Right atrium auricular region (tissue), 2 donors: Measurements from ENCODE around the gene CHMP1B. TPM values are rescaled to one million over a fixed set of nuclear protein-coding genes. Genes with fewer than 3 reads are reported as not detected.

Experiments used
- DNase-seq: peaks from one replicate; pipeline ENCODE4 v3.0.0-alpha.2; 2019; ENCODE audit warnings: low spot score
- H3K27ac ChIP-seq, 2 donors: fragments of 200-600 bp; sonication (generic); 1 replicate in 1 of 2; 2 replicates in 1 of 2; pipeline ENCODE4 v1.5.1; 2016 to 2019
- H3K27me3 ChIP-seq, 2 donors: fragments of 200-600 bp; sonication (generic); one replicate each; pipeline versions ENCODE4 v1.5.1 to v1.6.0; 2017 to 2019
- H3K36me3 ChIP-seq: fragments of 200-600 bp; sonication (generic); one replicate; pipeline ENCODE4 v1.5.1; 2016
- H3K4me1 ChIP-seq, 2 donors: fragments of 200-600 bp; sonication (generic); one replicate each; pipeline versions ENCODE4 v1.5.1 to v1.6.0; 2017 to 2019
- H3K4me3 ChIP-seq, 2 donors: fragments of 200-600 bp; sonication (generic); 1 replicate in 1 of 2; 2 replicates in 1 of 2; pipeline ENCODE4 v1.5.1; 2017 to 2019; ENCODE audit warnings: mild to moderate bottlenecking in 1 of 2, moderate library complexity in 1 of 2
- H3K9me3 ChIP-seq, 2 donors: fragments of 200-600 bp; sonication (generic); one replicate each; pipeline ENCODE4 v1.5.1; 2019
- total RNA-seq, 2 donors: library from RNA; depleted of rRNA; stranded (reverse); fragments of >200 nt; gene quantifications; one replicate each; pipeline ENCODE4 v1.1.0, GENCODE V29; 2016
- TF ChIP-seq, protein P1 (sequence below), 2 donors: fragments of 200-600 bp; sonication (generic); IDR thresholded peaks; one replicate each; pipeline ENCODE4 v1.5.1; 2019; ENCODE audit warnings: antibody characterized with exemption in 2 of 2

The CHMP1B gene
- total RNA-seq, 2 donors from 2014 or later, result 30.5 to 38.2 TPM

DNA sequence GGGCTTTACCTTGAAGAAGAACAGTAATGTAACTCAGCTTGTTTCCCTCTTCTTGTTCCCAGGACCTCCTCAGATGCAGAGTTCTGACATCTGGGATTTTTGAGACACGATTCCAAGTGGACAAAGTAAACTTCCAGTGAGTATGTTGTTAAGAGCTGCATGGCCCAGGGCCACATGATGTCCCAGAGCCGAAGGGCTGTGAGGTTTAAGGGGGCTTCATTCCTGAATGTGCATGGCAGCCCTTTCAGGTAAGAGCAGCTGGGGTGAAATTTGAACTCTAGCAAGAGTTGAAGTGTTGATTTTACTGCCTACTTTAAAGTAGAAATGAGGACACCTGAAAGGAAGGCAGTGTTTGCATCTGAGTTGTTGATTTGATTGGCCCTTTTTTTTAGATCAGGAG is 13.3 kb downstream of the CHMP1B start:
- H3K27me3 ChIP-seq, result no peaks in the 10 kb centered on the region
- DNase-seq, result no peak
- H3K4me3 ChIP-seq, result no peak overlapping the region
- TF ChIP-seq, protein P1, sequence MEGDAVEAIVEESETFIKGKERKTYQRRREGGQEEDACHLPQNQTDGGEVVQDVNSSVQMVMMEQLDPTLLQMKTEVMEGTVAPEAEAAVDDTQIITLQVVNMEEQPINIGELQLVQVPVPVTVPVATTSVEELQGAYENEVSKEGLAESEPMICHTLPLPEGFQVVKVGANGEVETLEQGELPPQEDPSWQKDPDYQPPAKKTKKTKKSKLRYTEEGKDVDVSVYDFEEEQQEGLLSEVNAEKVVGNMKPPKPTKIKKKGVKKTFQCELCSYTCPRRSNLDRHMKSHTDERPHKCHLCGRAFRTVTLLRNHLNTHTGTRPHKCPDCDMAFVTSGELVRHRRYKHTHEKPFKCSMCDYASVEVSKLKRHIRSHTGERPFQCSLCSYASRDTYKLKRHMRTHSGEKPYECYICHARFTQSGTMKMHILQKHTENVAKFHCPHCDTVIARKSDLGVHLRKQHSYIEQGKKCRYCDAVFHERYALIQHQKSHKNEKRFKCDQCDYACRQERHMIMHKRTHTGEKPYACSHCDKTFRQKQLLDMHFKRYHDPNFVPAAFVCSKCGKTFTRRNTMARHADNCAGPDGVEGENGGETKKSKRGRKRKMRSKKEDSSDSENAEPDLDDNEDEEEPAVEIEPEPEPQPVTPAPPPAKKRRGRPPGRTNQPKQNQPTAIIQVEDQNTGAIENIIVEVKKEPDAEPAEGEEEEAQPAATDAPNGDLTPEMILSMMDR (IDR thresholded peaks at IDR 0.05), result no peak
- H3K27ac ChIP-seq, result no peak overlapping the region
- no peaks in the 10 kb centered on the region for H3K4me1 ChIP-seq
- no peaks in the 10 kb centered on the region for H3K36me3 ChIP-seq
- H3K9me3 ChIP-seq, result no peaks in the 10 kb centered on the region

DNA sequence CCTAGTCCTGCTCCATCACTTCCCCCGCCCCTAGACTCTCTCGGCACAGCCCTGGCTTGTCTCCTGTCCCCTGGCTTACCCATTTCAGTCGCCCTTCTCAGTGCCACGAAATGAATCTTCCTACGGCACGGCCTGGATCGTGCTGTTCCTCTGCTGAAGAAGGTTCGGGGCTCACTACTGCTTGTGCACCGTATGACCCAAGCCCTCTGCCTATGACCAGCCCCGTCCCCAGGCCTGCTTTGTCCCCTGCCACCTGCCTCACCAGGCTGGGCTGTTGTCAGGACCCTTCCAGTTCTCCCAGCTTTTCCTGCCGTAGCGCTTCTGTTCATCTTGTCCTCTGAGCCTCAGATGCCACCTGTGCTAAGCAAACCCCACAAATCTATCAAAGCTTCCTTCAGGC is 13.9 kb downstream of the CHMP1B start:
- H3K36me3 ChIP-seq, result no peaks in the 10 kb centered on the region
- TF ChIP-seq, protein P1 (IDR thresholded peaks at IDR 0.05), result no peak
- no peak overlapping the region for H3K27ac ChIP-seq
- no peaks in the 10 kb centered on the region for H3K9me3 ChIP-seq
- DNase-seq, result no peak
- no peak overlapping the region for H3K4me3 ChIP-seq
- H3K27me3 ChIP-seq, result no peaks in the 10 kb centered on the region
- no peaks in the 10 kb centered on the region for H3K4me1 ChIP-seq

DNA sequence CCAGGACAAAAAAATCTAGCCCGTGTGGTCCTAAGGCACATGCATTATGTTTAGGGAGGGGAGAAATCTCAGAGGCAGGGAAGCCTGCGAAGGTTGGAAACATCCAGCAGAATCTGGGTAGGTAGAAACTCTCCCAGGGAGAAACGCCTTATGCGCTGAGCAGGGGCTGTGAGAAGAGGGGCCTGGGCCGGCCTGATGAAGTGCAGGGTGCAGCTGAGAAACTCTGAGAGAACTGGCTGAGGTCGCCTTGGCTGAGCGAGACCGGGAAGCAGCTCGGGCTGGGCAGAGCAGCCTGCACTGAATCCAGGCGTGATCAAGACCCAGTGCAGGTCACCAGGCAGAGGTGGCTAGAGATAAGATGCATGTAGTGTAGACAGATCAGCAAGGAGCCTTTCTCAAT is 15.1 kb downstream of the CHMP1B start:
- no peak for DNase-seq
- no peaks in the 10 kb centered on the region for H3K9me3 ChIP-seq
- TF ChIP-seq, protein P1 (IDR thresholded peaks at IDR 0.05), result no peak
- H3K27me3 ChIP-seq, result no peaks in the 10 kb centered on the region
- no peaks in the 10 kb centered on the region for H3K36me3 ChIP-seq
- no peaks in the 10 kb centered on the region for H3K4me1 ChIP-seq
- no peak overlapping the region for H3K27ac ChIP-seq
- H3K4me3 ChIP-seq, result no peak overlapping the region

DNA sequence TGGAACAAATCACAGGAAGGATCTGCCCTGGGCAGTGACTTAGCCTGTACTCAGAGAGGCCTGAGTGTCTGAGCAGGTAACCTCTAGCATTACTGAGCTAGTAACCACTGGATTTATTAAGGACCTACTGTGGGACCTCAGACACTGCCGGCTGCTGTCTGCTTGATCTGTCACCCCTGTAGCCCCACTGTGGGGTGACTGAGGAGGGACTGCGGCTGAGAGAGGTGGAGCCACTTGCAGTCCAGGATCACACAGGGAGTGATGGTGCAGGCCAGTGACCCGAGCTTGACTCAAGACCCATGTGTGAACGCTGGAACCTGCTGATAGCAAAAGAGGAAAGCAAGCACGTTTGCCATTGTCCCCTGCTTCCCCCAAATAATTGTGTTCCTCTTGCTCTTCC is 15.6 kb downstream of the CHMP1B start:
- H3K36me3 ChIP-seq, result no peaks in the 10 kb centered on the region
- H3K4me3 ChIP-seq, result no peak overlapping the region
- no peaks in the 10 kb centered on the region for H3K4me1 ChIP-seq

DNA sequence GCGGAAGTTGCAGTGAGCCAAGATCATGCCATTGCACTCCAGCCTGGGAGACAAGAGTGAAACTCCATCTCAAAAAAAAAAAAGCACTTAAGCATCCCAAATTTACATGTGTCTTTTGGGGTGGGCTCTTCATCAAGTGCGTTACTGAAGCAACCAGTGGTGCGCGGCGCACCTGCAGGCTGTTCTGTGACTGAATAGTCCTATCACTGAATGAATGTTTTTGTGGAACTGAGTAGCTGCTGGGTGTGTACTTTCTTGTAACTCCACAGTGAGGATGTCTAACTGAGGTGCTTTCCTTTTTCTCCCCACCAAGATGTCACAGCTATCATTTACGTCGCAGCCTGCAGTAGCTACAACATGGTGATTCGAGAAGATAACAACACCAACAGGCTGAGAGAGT is 17.0 kb downstream of the CHMP1B start:
- Histone ChIP-seq H3K27me3 (no peaks in the 10 kb centered on the region), H3K4me3 (no peak overlapping the region), H3K27ac (no peak overlapping the region), H3K9me3 (no peaks in the 10 kb centered on the region), H3K36me3 (no peaks in the 10 kb centered on the region), H3K4me1 (no peaks in the 10 kb centered on the region)
- no peak for DNase-seq
- TF ChIP-seq, protein P1 (IDR thresholded peaks at IDR 0.05), result no peak

More for the DNA sequence above, 15.6 kb downstream of the CHMP1B start:
- no peaks in the 10 kb centered on the region for H3K27me3 ChIP-seq
- no peak for DNase-seq
- TF ChIP-seq, protein P1 (IDR thresholded peaks at IDR 0.05), result no peak
- no peak overlapping the region for H3K27ac ChIP-seq
- H3K9me3 ChIP-seq, result no peaks in the 10 kb centered on the region

DNA sequence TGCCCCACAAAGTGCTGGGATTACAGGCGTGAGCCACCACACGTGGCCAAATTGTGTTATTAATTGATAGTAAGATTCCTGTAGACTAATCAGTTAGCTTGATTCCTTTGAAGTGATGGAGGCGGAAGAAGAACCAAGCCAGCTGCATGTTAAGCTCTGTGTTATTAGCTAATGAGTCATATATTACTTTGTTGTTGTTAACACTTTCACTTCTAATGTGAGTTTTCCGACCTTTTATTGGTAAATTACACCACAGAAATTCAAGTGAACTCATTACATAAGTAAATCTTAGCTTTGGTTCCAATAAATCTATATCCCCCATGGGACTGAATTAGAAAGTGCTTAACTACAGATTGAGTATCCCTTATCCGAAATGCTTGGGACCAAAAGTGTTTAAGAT is 20.3 kb downstream of the CHMP1B start:
- H3K4me1 ChIP-seq, result no peaks in the 10 kb centered on the region
- no peak for DNase-seq
- H3K4me3 ChIP-seq, result no peak overlapping the region
- no peaks in the 10 kb centered on the region for H3K9me3 ChIP-seq
- no peak overlapping the region for H3K27ac ChIP-seq
- TF ChIP-seq, protein P1 (IDR thresholded peaks at IDR 0.05), result no peak
- no peaks in the 10 kb centered on the region for H3K27me3 ChIP-seq
- H3K36me3 ChIP-seq, result no peaks in the 10 kb centered on the region
